HepG2 (cell line): Measurements from ENCODE around the gene LRRC28. TPM values are rescaled to one million over a fixed set of nuclear protein-coding genes. Genes with fewer than 3 reads are reported as not detected.
A peak's percentile ranks its signal among the peaks of the same experiment; 100 is the strongest.

Source experiments
- ATAC-seq: fragments of 200-7000 bp; cut with Tn5 transposase; 3 replicates; pipeline ENCODE4 v1.9.1; 2020; ENCODE audit warnings: mild to moderate bottlenecking, moderate library complexity
- BruUV-seq: library from RNA; stranded (reverse); fragments of 400-500 nt; replicated peaks from 2 replicates; lab custom pipeline; 2021; lab: Mats Ljungman, UMichigan
- CTCF ChIA-PET: fragments of 300-600 bp; formaldehyde crosslinking; extraction: SDS; loops from one replicate; lab custom pipeline; 2021; ENCODE audit warnings: low total read pairs, inconsistent platforms, low intra/inter-chr PET ratio; lab: Yijun Ruan, JAX
- POLR2A ChIA-PET: fragments of 350-600 bp; sonication (Branson Sonifier 250); formaldehyde crosslinking; loops from one replicate; lab custom pipeline; 2020; ENCODE audit warnings: antibody characterized with exemption, inconsistent platforms; lab: Yijun Ruan, JAX
- DNase-seq: peaks from one replicate; pipeline ENCODE4 v3.0.0-alpha.2; 2015; ENCODE audit warnings: low spot score
- FAIRE-seq: peaks from 3 replicates; lab custom pipeline; 2011; peaks lifted over from hg19 to GRCh38; lab: Jason Lieb, UNC
- H2AFZ ChIP-seq: one replicate; pipeline ENCODE4 v1.6.1; 2011; ENCODE audit warnings: low read length, inconsistent platforms
- H3K27ac ChIP-seq: fragments of 300-600 bp; 3 replicates; pipeline ENCODE4 v1.8.0; 2011; ENCODE audit warnings: mixed run types, mild to moderate bottlenecking, mixed read lengths, low read length, inconsistent platforms; ENCODE audit not compliant: insufficient read depth; ENCODE audit errors: extremely low read length
- H3K27me3 ChIP-seq, 2 experiments: fragments of 200-600 bp in 1 of 2; 2 replicates in 1 of 2; 3 replicates in 1 of 2; pipeline versions ENCODE4 v1.6.0 to v1.8.0; 2011; ENCODE audit warnings: low read length in 2 of 2, mild to moderate bottlenecking in 2 of 2, moderate library complexity in 2 of 2, inconsistent platforms in 1 of 2; ENCODE audit not compliant: insufficient read depth in 2 of 2, control insufficient read depth in 1 of 2
- H3K36me3 ChIP-seq, 2 experiments: fragments of 200-600 bp in 1 of 2; replicated peaks in 1 of 2; 2 replicates in 1 of 2; 3 replicates in 1 of 2; pipeline versions ENCODE4 v1.5.1 to v1.8.0; 2011; ENCODE audit warnings: low read length in 2 of 2, inconsistent platforms in 1 of 2; ENCODE audit not compliant: insufficient read depth in 2 of 2, control insufficient read depth in 1 of 2
- H3K4me1 ChIP-seq: 2 replicates; pipeline ENCODE4 v1.5.1; 2012; ENCODE audit warnings: low read length, inconsistent platforms; ENCODE audit not compliant: insufficient read depth
- H3K4me2 ChIP-seq: 2 replicates; pipeline ENCODE4 v1.6.0; 2011; ENCODE audit warnings: low read depth, low read length, inconsistent platforms
- H3K4me3 ChIP-seq, 3 experiments: fragments of 200-600 bp in 1 of 3; sonication (generic), shearing (Covaris generic) in 1 of 3; replicated peaks in 1 of 3; 2 replicates each; pipeline ENCODE4 v1.5.1; 2011 to 2016; ENCODE audit warnings: low read length in 3 of 3, inconsistent platforms in 2 of 3, low read depth in 2 of 3, mild to moderate bottlenecking in 2 of 3, control low read depth in 1 of 3, mixed read lengths in 1 of 3; ENCODE audit not compliant: insufficient read depth in 1 of 3
- H3K79me2 ChIP-seq: one replicate; pipeline ENCODE4 v1.6.1; 2011; ENCODE audit warnings: low read length, inconsistent platforms; ENCODE audit not compliant: insufficient read depth
- H3K9ac ChIP-seq: 2 replicates; pipeline ENCODE4 v1.6.0; 2011; ENCODE audit warnings: mild to moderate bottlenecking, low read depth, low read length, inconsistent platforms; ENCODE audit not compliant: insufficient read depth
- H3K9me3 ChIP-seq: 2 replicates; pipeline ENCODE4 v1.5.1; 2012; ENCODE audit warnings: mild to moderate bottlenecking, low read length
- H4K20me1 ChIP-seq: 2 replicates; pipeline ENCODE4 v1.6.0; 2011; ENCODE audit warnings: inconsistent platforms, mild to moderate bottlenecking, low read length, moderate library complexity; ENCODE audit not compliant: insufficient read depth
- CAMTA2 ChIP-seq: sonication (generic); formaldehyde crosslinking; IDR thresholded peaks from 2 replicates; pipeline ENCODE4 v1.4.0; 2020; ENCODE audit warnings: mild to moderate bottlenecking, missing genetic modification reagents, borderline replicate concordance
- CTCF ChIP-seq: sonication (generic); formaldehyde crosslinking; IDR thresholded peaks from 2 replicates; pipeline ENCODE4 v1.5.0; 2020; ENCODE audit warnings: mild to moderate bottlenecking, missing genetic modification reagents, moderate library complexity
- EEA1 ChIP-seq: sonication (generic); formaldehyde crosslinking; IDR thresholded peaks from 2 replicates; pipeline ENCODE4 v1.5.1; 2020; ENCODE audit warnings: mild to moderate bottlenecking, missing genetic modification reagents, borderline replicate concordance
- ETV5 ChIP-seq: IDR thresholded peaks from 2 replicates; pipeline ENCODE4 v1.6.1; 2018; ENCODE audit warnings: missing biosample characterization, missing genetic modification reagents, inconsistent platforms, borderline replicate concordance
- FOXP1 ChIP-seq, 2 experiments: fragments of 450-650 bp in 1 of 2; IDR thresholded peaks; 2 replicates each; pipeline ENCODE4 v1.6.1; 2017 to 2018; ENCODE audit warnings: antibody characterized with exemption in 1 of 2
- KAT8 ChIP-seq: IDR thresholded peaks from 2 replicates; pipeline ENCODE4 v1.6.1; 2016; ENCODE audit warnings: missing genetic modification reagents, missing compliant biosample characterization
- LRRFIP1 ChIP-seq: sonication (generic); formaldehyde crosslinking; conservative IDR thresholded peaks from 2 replicates; pipeline ENCODE4 v1.4.0; 2020; ENCODE audit warnings: missing genetic modification reagents
- RAD21 ChIP-seq: fragments of 450-650 bp; formaldehyde crosslinking; IDR thresholded peaks from 2 replicates; pipeline ENCODE4 v1.5.0; 2020; ENCODE audit warnings: mild to moderate bottlenecking
- ZNF121 ChIP-seq: sonication (generic); formaldehyde crosslinking; IDR thresholded peaks from 2 replicates; pipeline ENCODE4 v1.5.0; 2020; ENCODE audit warnings: mild to moderate bottlenecking, missing genetic modification reagents
- ZNF138 ChIP-seq: sonication (generic); formaldehyde crosslinking; IDR thresholded peaks from 2 replicates; pipeline ENCODE4 v1.5.0; 2020; ENCODE audit warnings: mild to moderate bottlenecking, low read depth, missing genetic modification reagents
- ZNF883 ChIP-seq: sonication (generic); formaldehyde crosslinking; IDR thresholded peaks from 2 replicates; pipeline ENCODE4 v1.5.1; 2020; ENCODE audit warnings: mild to moderate bottlenecking, missing genetic modification reagents; ENCODE audit errors: not compliant biosample characterization
- WGBS: methylation state at CpG from one replicate; pipeline ENCODE4 v1.1.6; 2017; ENCODE audit warnings: low lambda C conversion rate; 5-methylcytosine and 5-hydroxymethylcytosine counted together
- in situ Hi-C: cut with HindIII; loops from 2 replicates; pipeline ENCODE4 v1.10.0; 2017; ENCODE audit warnings: low pct_unique_long_range_greater_than_20kb; ENCODE audit not compliant: extremely low pct_ligation_motif_present
- intact Hi-C: fragments of 100-400 bp; cut with micrococcal nuclease; formaldehyde crosslinking; loops from one replicate; pipeline ENCODE4 v1.10.0; 2022; ENCODE audit not compliant: unreplicated experiment
- polyA plus RNA-seq, 8 experiments: library from polyadenylated mRNA; depleted of rRNA in 3 of 8; stranded (reverse) in 7 of 8; unstranded in 1 of 8; fragments of >200 nt; fragmentation: Illumina TruSeq in 4 of 8; extraction: Trizol in 4 of 8; gene quantifications; 2 replicates each; pipeline versions ENCODE4 v1.2.1 to v1.2.3, GENCODE V29; 2011 to 2016; ENCODE audit warnings: low read depth in 4 of 8, missing spikeins in 1 of 8, mixed read lengths in 1 of 8; ENCODE audit not compliant: insufficient read depth in 1 of 8
- total RNA-seq, 5 experiments: library from RNA; depleted of rRNA; stranded (reverse); fragments of >200 nt; fragmentation: Illumina TruSeq; extraction: Trizol; gene quantifications; 2 replicates each; pipeline ENCODE4 v1.2.3, GENCODE V29; 2016; ENCODE audit warnings: low read depth in 1 of 5

LRRC28 gene
- total and polyA plus RNA-seq, 2 of the 13 experiments (the other 11 are each of a cell fraction or from before 2014, with no cell fraction given): 17.5 to 21.3 TPM

GRCh38 chr15:99412082-99412481 lies 160.8 kb downstream of the LRRC28 start:
- H3K4me1 ChIP-seq: peaks cover 31% of the 10 kb centered on the region
- WGBS: 80% methylated on average over 6 of the region's 6 CpGs
- no peaks in the 10 kb centered on the region for H3K36me3 ChIP-seq
- in situ Hi-C loops: loop anchor here (25.0 kb wide), 1 partner anchor 300 kb away; no protein-coding TSS in a partner anchor
- no TSS peak for BruUV-seq
- H3K9me3 ChIP-seq: no peaks in the 10 kb centered on the region
- no peak overlapping the region for H3K27ac ChIP-seq
- no peak for TF ChIP-seq LRRFIP1 (CRISPR knock-in tag)
- TF ChIP-seq, all 625 proteins: peak for 0
- no peaks in the 10 kb centered on the region for H4K20me1 ChIP-seq
- no peak overlapping the region for H3K4me2 ChIP-seq
- intact Hi-C loops: no loop called here
- ATAC-seq (no peak), FAIRE-seq (no peak), DNase-seq (no peak)
- ChIA-PET POLR2A (interaction anchor here (1.0 kb wide), 1 partner anchor 9 kb away, joined by 7 read pairs; no protein-coding TSS in a partner anchor), CTCF (no interaction called here)
- peak overlapping the region; percentile 29 for H2AFZ ChIP-seq
- H3K27me3 ChIP-seq: no peaks in the 10 kb centered on the region; a peak in 1 of 5 replicates
- no peak overlapping the region for H3K9ac ChIP-seq
- no peak overlapping the region for H3K4me3 ChIP-seq
- no peaks in the 10 kb centered on the region for H3K79me2 ChIP-seq

- Histone ChIP-seq H3K4me1 (peaks cover 26% of the 10 kb centered on the region), H3K79me2 (no peaks in the 10 kb centered on the region), H3K27ac (no peak overlapping the region), H3K27me3 (no peaks in the 10 kb centered on the region; a peak in 1 of 5 replicates)
- no peak for ATAC-seq
- no peak for TF ChIP-seq ZNF121 (CRISPR knock-in tag)
- no peak for TF ChIP-seq ZNF883 (CRISPR knock-in tag)
- no peak for TF ChIP-seq FOXP1 (IDR thresholded peaks at IDR 0.05)
- no peak for TF ChIP-seq FOXP1 (CRISPR knock-in tag; IDR thresholded peaks at IDR 0.05)
- no peak for TF ChIP-seq ETV5 (CRISPR knock-in tag)
- no peak for TF ChIP-seq ZNF138
- no peak for TF ChIP-seq RAD21
- TF ChIP-seq EEA1 (CRISPR knock-in tag): no peak
- no peak for TF ChIP-seq CAMTA2 (CRISPR knock-in tag)
- no peak for TF ChIP-seq KAT8 (CRISPR knock-in tag)
- no peak for TF ChIP-seq CTCF
- TF ChIP-seq, all 625 proteins: peak for 0
- no peak for DNase-seq
- Histone ChIP-seq H3K4me2 (no peak overlapping the region), H3K4me3 (no peak overlapping the region), H2AFZ (peak overlapping the region; percentile 29), H3K9ac (no peak overlapping the region), H4K20me1 (no peaks in the 10 kb centered on the region), H3K9me3 (no peaks in the 10 kb centered on the region), H3K36me3 (no peaks in the 10 kb centered on the region)
- 72% methylated on average over 7 of the region's 8 CpGs for WGBS
- FAIRE-seq: no peak
- CTCF ChIA-PET: no interaction called here
- in situ Hi-C loops (loop anchor here (25.0 kb wide), 1 partner anchor 300 kb away; no protein-coding TSS in a partner anchor), intact Hi-C loops (no loop called here)
- BruUV-seq: no TSS peak
- POLR2A ChIA-PET: interaction anchor here (1.0 kb wide), 1 partner anchor 8 kb away, joined by 7 read pairs; no protein-coding TSS in a partner anchor
These were observed 161.3 kb downstream of the LRRC28 start for GRCh38 chr15:99412626-99413025.
